ENCODE results near the gene APP.

GRCh38 chr21:26098772-26099397, 71.7 kb downstream of the APP start:
- TF ChIP-seq CTCF (IDR thresholded peaks at IDR 0.05; ENCODE audit: low read length): no peak
- TF ChIP-seq EZH2 (IDR thresholded peaks at IDR 0.05; ENCODE audit: borderline replicate concordance, low read length): no peak
